ENCODE data around the gene CCDC27.

CCDC27 gene

DNA sequence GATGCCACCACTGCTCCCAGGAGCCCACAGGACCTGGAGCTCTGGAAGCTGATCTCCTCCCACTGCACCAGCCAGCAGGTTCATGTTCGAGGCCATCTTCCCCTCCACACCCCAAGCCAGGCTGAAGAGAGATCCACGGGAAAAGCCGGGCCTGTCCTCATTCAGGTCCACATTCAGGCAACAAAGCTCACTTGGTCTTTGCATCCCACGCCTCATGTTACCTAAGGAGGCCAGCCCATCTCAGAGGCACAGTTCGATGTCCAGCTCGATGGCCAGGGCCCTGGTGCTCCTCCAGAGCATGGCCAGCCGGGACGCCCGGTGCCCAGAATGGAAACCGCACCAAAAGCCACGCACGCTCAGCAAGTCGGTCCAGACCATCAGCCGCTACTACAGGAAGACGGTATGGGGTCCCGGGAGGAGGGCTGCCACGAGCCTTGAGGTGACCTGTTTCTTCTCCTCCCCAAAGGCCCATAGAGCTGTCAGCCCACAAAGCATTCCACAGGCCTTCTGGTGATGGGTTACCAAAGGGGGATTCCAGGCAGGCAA lies at the start of gene CCDC27:
Gene CCDC27, plus strand, starts transcription at position 51 of the 546 bp plus-strand sequence. Its CDS starts 32 bp downstream, at position 83.
- DNase-seq (ENCODE audit: low read depth), result no peak

DNA sequence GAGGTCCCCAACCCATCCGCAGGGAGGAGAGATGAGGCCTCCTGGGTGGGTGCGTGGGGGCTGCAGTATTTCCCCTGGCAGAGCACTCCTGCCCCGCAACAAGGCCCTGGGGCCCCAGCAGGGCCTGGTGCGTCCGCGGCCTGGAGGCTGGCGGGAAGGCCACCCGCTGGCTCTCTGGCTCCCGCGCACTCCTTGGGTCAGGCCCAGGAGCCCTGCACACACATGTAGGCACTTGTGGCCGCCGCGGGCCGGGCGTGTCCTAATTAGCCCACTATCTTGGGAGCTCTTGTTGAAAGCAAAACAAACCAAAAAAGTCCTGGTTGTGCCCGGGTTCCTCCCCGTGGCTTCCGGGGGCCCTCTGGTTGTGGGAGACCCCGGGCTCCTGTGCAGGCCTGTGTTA lies 49.7 kb upstream of the CCDC27 start:
- no peak for DNase-seq (ENCODE audit: low read depth)

DNA sequence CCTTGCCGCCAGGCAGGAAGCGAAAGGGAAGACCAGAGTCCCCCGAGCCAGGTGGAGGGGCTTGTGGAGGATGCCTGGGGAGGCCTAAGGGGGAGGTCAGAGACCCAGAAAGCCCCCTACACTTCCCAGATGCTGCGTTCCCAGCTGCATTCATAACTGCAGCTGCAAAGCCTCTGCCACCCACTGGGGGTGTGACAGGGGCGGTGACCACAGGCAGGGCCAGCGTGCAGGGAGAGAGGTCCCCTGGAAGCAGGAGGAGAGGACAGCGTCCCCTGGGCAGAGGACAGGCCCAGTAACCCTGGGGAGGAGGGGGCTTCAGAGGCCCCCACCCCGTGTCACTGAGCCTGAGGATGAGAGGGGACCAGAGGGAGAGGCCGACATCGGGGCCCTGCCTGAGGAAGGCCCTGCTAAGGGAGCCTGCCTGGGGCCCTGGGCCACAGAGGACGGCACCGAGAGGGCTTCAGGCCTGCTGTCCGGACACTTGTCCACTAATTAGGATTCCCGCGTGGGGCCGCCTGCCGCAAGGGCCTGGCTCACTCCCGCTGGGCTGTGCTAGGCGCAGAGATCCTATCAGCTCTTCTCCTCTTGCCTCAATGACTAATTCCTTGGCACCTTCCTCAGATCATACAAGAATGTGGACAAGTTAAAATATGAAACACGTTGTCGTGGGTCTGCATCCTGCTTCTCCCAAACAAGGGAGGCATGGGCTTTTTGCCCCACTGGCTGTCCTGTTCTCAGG lies 49.1 kb upstream of the CCDC27 start:
- DNase-seq (ENCODE audit: low read depth), result no peak

DNA sequence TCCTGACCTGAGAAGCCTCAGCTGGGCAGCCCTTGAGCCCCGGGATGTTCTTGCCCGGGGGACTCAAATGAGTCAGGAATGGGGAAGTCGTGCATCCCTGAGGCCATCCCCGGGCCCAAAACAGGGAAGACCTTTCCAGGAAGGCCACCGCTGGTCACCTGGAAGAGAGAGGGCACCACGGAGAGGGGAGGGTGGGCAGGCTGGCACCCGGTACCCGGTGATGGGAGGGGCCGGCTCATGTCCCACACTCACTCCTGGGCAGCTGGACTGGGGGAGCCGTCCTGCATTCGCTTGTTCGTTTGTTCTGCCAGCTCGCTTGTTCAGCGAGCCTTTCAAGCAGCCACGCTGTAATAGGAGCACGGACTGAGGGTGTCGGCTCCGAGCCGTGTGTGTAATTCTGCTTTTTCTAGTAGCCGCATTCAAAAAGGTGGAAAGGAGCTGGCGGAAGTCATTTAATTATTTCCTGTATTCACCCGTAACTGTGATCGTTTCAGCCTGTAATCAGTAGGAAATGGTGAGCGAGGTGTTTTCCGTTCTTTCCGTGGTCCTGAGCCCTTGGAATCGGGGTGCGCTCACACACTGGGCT lies 48.4 kb upstream of the CCDC27 start:
- DNase-seq (ENCODE audit: low read depth), result no peak

DNA sequence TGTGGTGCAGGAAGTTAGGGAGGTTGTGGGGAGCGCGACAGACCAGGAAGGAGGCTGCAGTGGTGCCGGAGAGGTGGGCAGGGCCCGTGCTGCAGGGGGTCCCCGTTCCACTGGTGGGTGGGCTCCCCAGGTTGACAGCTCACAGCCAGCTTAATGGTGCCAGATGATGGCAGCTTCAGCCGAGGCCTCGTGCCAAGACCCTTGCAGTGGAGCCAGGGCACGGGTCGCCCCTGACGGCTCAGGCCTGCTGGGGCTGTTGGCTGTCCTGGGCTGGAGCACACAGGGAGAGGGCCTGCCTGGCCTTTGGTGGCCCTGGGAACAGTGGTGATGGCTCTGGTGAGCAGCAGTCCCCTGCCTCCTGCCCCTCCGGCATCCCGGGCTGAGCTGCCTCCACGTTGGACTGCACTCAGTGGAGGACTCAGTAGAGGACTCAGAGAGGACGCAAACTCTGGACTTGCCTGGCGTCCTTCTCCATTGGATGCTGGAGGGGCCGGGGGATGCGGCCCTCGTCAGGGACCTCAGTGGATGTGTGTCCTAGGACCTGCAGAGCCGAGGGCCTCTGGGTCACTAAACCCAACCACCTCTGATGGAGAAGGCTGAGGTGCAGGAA lies 46.8 kb upstream of the CCDC27 start:
- no peak for DNase-seq (ENCODE audit: low read depth)

DNA sequence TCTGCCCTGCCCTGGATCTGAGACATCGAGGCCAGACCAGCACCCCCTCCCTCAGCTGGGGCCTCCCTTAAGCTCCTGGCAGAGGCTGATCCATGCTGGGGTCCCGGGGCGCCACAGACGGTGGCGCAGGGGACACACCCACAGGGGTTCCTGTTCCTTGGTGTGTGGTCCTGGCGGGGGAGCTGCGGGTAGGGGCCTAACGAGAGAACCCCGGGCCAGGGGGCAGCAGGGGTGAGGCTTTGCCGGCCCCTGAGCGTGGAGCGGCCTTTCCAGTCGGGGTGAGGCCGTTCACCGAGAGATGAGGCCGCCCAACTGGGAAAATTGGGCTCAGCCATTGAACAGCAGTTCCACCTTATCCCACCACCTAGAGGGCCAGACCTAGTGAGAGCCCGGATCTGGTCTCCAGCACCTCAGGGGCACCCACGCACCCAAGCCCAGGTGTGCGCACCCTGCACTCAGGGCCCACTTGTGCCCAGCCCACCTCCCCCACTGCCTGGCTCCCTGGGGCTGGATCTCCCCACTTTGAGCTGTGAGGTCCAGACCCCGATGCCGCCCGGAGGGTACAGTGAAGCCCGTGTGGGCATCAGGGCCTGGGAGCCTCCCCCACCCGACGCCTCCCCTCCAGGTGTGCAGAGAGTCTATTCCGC lies 45.5 kb upstream of the CCDC27 start:
- DNase-seq (ENCODE audit: low read depth), result no peak

DNA sequence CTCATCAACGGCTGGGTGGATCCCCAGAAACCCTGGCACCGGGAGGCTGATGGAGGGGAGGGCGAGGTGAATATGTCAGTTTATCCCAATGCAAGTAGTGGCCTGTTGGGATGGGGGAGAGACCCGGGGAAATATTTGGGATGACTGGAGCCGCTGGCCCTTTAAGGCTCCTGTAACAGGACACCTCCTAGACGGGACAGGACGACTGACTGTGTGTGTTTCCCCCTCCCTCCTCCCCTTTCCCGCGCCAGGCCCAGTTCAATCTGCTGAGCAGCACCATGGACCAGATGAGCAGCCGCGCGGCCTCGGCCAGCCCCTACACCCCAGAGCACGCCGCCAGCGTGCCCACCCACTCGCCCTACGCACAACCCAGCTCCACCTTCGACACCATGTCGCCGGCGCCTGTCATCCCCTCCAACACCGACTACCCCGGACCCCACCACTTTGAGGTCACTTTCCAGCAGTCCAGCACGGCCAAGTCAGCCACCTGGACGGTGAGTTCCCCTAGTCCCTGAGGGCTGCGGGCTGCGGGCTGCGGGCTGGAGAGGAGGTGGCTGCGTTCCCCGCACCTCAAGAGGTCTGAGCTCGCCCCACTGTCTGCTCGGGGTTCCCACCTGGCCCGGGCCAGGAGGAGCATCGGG lies 44.8 kb upstream of the CCDC27 start:
- DNase-seq (ENCODE audit: low read depth), result no peak

DNA sequence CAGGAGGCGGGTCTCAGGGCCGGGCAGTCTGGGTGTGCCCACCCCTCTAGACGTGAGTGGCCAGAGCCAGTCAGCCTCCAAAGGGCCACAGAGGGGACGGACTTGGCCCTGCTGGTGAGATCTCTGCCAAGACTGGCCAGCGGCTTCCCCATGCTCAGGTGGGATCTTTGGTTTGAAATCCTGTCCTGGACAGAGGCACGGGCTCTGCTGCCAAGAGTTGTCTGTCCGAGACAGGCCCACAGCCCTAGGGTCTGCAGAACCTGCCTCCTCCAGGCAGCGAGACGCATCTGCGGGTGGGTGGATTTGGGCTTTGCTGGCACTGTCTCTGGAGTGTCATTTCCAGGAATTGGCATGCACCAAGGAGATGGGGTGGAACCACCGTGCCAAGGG lies 44.3 kb upstream of the CCDC27 start:
- DNase-seq (ENCODE audit: low read depth), result no peak

DNA sequence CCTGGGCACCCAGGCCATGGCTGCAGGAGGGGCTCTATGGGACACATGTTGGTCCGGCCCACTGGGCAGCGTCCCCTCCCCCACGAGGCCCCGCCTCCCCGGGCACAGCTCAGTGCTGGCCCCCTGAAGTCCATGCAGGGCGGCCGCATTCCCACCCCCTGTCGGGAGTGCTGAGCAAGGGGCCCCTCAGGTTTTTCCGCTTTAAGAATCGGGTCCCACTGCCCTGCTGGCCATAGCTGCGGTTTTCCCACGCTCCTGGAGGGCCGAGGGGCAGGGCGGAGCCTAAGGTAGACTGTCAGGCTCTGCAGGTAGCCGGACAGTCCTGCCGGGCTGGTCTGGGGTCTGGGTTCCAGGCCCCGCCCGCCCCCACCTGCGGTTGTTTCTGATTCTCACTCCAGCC lies 43.5 kb upstream of the CCDC27 start:
- DNase-seq (ENCODE audit: low read depth), result no peak

DNA sequence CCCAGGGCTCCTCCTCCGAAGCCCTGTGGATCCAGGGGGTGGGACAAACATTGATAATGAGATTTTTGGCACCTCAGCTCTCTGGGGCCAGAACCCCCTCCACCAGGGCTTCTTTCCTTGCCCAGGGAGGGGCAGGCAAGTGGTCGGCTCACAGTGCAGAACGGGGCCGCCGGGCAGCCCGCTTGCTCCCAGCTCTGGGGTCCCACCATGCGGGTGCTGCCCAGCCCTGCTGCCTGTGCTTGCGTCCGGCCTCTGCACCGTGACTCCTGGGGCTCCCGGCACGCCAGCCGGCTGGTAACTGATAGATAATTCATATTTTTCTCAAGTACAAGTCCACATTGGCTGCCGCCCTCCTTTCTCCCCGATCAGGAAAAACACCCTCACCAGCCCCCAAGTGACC lies 42.0 kb upstream of the CCDC27 start:
- no peak for DNase-seq (ENCODE audit: low read depth)

DNA sequence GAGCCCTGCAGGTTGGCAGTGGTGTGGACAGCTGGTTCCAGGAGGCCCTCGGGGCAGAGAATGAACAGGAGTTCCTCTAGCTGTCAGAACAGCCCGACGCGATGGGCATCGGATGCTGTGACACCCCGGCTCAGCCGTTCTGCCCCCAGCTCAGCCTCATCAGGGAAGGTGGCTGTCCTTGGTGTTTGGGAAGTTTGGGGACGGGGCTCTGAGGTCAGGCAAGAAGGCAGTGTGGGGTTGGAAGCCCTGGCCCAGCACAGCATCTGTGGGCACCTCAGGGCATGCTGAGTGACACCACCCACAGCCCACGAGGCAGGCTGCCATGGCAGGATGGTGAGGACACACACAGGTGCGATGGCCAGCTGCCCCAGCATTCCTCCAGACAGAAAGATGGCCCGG lies 40.9 kb upstream of the CCDC27 start:
- DNase-seq (ENCODE audit: low read depth), result no peak

DNA sequence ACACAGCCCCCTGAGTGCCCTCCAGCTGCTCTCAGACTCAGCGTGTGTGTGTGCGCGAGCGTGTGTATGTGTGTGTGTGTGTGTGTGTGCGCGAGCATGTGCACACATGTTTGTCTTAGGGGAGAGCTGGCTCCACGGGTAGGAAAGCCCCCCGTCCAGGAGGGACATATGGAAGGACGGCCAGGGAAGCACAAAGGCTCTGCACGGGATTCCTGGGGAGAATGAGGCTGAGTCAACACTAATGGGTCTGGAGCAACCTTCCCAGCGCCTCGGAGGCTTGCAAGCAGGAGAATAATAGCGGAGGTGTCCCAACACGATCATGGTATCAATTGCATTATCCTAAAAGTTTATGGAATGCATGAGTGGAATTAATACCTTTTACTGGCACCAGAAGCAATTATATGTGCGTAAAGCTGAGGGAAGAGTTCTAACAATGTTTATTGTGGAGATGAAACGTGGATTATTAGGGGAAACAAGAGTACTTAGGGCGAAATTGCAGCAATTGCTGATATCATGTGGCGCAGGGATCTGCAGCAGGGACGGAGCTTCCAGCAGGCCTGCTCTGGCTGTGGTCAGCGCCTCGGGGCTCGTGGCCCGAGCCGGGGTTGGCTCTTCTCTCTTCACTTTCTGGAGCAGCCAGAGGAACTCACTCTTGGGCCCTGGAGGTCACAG lies 40.3 kb upstream of the CCDC27 start:
- DNase-seq (ENCODE audit: low read depth), result no peak

DNA sequence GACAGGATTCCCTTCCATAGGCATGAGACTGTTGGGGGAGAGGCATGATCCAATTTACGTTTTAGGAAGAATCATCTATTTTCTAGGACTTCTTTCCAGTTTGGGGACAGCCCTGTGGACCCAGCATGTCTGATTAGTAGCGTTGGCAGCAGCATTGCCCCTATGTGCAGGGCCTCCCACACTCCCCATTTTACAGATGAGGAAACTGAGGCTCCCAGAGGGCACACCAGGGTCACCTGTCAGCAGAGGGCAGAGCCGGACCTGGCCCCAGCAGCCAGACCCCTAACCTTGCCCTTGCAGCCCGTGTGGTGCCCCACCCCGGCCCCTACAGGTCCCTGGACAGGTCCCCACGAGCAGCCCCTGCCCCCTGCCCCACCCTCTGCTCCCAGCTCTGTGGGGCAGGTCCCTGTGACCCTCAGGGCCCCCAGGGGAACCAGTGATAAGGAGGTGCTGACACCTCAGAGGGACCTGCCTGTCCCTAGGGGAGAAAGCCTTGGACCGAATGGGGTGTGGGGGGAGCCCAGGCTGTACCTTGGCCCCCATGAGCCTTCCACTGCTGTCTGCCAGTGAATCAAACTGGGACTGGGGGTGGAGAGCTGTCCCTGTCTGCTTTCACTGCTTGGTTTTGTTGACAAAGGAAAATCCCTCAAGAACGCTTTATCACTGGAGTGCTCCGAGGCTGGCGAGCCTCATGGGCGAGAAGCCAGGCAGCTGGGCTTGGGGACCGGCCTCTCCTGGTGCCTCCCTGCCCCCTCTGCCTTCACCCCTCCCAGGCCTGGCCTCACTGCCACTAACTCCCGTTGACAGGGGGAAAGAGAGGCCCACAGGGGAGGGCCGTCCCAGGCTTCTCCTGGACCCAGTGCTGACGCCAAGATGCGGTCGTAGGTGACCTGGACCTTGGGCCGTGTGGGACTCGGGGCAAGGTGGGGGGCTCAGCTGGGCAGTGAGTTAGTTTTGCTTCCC lies 39.4 kb upstream of the CCDC27 start:
- DNase-seq (ENCODE audit: low read depth), result no peak

DNA sequence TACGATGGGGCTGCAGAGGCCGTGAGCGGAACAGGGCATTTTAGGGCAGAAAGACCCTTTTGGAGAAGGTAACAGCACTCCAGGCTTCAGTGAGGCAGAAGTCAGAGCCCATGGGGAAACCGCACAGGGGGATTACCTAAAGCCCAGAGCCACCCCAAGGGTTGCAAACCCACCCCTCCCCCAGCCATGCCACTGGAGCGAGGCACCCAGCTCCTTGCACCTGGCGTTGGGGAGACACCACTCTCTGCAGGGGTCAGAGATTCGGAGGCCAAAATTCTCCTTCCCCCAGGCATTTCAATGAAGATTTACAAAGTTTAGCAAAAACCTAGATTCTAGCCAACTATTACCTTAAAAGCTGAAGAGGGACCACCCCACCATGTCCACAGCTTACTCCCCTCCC lies 38.4 kb upstream of the CCDC27 start:
- no peak for DNase-seq (ENCODE audit: low read depth)

DNA sequence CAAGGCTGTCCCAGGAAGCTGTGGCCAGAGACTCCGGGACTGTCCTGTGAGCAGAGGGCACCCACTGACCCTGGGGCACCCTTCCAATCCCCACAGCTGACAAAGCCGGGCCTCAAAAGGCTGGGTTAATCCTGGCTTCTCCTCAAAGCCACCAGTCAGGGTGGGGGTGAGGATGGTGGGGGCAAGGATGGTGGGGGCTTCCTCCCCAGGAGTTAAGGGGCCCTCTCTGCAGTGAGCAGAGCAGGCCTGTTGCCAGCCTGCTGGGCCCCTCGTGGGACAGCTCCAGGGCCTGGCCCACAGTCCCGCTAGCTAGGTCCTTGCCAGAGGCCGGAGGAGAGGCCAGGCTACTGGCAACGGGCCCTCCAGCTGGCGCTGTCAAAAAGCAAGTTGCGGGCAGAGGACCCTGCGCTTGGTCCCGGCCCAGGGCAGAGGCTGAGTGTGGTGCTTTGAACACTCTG lies 37.9 kb upstream of the CCDC27 start:
- DNase-seq (ENCODE audit: low read depth), result no peak

DNA sequence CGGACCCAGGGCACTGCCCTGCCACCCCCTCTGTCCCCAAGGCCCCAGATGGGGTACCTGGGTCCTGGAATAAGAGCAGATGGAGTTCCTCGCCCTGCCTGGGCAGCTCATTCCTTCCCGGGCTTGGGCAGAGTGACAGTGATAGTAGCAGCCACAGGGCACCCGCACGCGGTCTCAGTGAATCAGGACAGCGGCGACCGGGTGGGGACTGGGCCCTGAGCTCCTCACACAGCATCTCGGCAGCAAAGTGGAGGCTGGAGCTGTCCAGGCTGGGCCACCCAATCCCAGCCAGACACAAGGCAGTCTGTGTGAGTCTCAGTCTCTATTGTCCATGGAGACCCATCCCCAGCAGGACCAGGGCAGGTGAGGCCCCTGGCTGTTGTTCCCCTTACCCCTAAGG lies 37.4 kb upstream of the CCDC27 start:
- DNase-seq (ENCODE audit: low read depth), result no peak

DNA sequence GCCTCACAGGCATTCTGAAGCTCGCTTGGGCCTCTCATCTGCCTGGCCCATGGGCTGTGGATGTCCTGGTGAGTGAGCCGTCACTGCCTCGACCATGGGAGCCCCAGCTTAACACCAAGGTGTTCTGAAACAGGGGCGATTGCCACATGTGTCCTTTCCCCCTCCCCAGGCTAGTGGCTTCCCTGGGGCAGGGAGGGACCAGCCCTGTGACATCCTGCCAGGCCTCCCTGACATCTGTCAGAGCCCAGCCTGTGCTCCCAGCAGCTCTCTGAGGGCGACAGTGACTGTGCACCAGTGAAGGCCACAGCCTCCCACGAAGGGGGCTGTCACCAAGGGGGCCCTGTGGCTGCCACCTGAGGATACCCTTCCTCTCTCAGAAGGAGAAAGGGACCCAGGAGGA lies 35.9 kb upstream of the CCDC27 start:
- DNase-seq (ENCODE audit: low read depth), result no peak

DNA sequence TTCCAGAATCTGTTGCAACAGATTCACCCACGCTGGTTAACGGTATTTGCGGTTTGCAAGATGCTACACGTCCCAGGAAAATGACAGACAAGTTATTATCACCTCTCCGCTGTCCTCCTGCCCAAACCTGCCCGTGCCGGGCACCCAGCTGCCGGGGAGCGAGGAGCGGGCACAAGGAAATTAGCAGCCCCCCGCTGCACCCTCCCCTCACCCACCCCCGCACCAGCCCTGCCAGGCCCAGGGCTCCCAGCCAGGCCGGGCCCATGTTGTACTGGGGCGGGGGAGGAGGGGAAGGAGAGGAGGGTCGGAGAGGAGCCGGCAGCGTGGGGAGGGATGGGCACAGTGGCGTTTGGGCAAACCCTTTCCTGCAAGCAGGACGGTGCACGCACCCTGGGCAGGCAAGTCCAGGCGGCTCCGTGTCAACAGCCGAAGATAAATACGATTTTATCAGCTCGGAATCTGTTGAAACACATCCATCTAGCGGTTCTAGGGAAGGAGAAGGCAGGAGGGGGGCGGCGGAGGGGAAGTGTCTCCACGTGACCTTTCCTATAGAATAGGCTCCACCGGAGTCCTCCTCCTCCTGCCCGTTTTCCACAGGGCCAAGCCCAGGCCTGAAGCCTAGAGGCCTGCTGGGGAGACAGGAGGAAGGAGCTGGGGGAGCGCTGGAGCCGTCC lies 35.1 kb upstream of the CCDC27 start:
- DNase-seq (ENCODE audit: low read depth), result no peak

DNA sequence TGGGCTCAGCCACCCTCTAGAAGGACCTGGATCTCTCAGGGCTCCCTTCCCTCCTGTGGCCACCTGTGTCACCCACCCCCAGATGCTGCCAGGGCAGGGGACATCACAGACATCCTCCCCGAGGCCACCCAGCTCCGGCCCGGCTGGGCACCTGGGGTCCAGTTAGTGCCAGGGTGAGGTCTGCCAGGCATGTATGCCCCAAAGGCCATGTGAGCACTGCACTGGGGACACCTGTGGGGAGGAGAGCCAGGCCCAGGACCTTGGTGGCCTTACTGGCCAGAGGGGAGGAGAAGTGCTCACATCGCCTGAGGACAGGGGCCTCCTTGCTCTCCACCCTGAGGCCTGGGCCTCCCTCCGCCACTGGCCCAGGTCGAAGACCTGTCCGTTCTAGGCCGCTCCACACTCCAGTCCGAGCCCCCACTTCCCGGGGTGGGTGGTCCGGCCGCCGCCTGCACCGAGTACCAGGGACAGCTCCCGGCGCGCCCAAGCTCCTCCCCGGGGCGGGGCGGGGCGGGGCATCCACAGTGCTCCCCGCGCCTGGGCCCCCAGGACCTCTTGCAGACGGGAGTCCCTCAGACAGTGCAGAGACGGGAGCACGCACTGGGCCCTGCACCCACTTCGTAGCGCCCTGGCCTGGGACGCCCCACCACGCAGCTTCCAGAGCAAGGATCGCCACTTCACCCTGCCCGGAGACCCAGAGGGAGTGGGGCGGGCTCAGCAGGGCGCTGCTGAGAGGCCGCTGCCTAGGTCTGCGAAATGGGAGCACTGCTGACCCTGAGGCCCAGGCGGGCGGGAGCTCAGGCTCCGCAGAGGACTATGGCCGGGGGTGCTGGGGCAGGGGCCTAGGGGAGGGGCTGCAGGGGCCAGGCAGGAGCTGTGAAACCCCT lies 34.3 kb upstream of the CCDC27 start:
- no peak for DNase-seq (ENCODE audit: low read depth)
